GM23248 (cell line): ENCODE data around the gene SPPL2A. TPM values are rescaled to one million over a fixed set of nuclear protein-coding genes. Genes with fewer than 3 reads are reported as not detected.

ENCODE experiments used
- DNase-seq: peaks from one replicate; pipeline ENCODE4 v3.0.0-alpha.2; 2015
- H2AFZ ChIP-seq: fragments of 200-600 bp; sonication (generic); 2 replicates; pipeline ENCODE4 v1.6.1; 2016; ENCODE audit warnings: antibody characterized with exemption
- H3F3A ChIP-seq: fragments of 200-600 bp; sonication (generic); 2 replicates; pipeline ENCODE4 v1.6.1; 2016; ENCODE audit warnings: mild to moderate bottlenecking, antibody characterized with exemption, mixed run types; ENCODE audit not compliant: insufficient read depth
- H3K27ac ChIP-seq: fragments of 200-600 bp; sonication (generic); 2 replicates; pipeline ENCODE4 v1.5.1; 2016; ENCODE audit warnings: mild to moderate bottlenecking
- H3K27me3 ChIP-seq: fragments of 200-600 bp; sonication (generic); replicated peaks from 2 replicates; pipeline ENCODE4 v1.6.1; 2016; ENCODE audit warnings: mild to moderate bottlenecking; ENCODE audit not compliant: insufficient read depth
- H3K36me3 ChIP-seq: fragments of 200-600 bp; sonication (generic); 2 replicates; pipeline ENCODE4 v1.6.1; 2016; ENCODE audit warnings: low read depth, mild to moderate bottlenecking
- H3K4me1 ChIP-seq: fragments of 200-600 bp; sonication (generic); 2 replicates; pipeline ENCODE4 v1.6.1; 2016; ENCODE audit warnings: mild to moderate bottlenecking; ENCODE audit not compliant: insufficient read depth
- H3K4me2 ChIP-seq: fragments of 200-600 bp; sonication (generic); one replicate; pipeline ENCODE4 v1.6.1; 2016; ENCODE audit warnings: mild to moderate bottlenecking; ENCODE audit not compliant: unreplicated experiment
- H3K4me3 ChIP-seq: fragments of 200-600 bp; sonication (generic); 2 replicates; pipeline ENCODE4 v1.5.1; 2016; ENCODE audit warnings: mild to moderate bottlenecking
- H3K79me2 ChIP-seq: fragments of 200-600 bp; sonication (generic); 2 replicates; pipeline ENCODE4 v1.6.1; 2016; ENCODE audit warnings: mild to moderate bottlenecking; ENCODE audit not compliant: insufficient read depth
- H3K9ac ChIP-seq: fragments of 200-600 bp; sonication (generic); 2 replicates; pipeline ENCODE4 v1.6.1; 2016; ENCODE audit warnings: mild to moderate bottlenecking
- H3K9me2 ChIP-seq: fragments of 200-600 bp; sonication (generic); 2 replicates; pipeline ENCODE4 v1.6.1; 2016; ENCODE audit warnings: mixed run types, mild to moderate bottlenecking, moderate library complexity; ENCODE audit not compliant: insufficient read depth
- H3K9me3 ChIP-seq: fragments of 200-600 bp; sonication (generic); one replicate; pipeline ENCODE4 v1.6.1; 2017; ENCODE audit warnings: low read depth
- H4K20me1 ChIP-seq: fragments of 200-600 bp; sonication (generic); 2 replicates; pipeline ENCODE4 v1.6.0; 2016; ENCODE audit not compliant: insufficient read depth
- EZH2 ChIP-seq: fragments of 200-600 bp; sonication (generic); IDR thresholded peaks from 2 replicates; pipeline ENCODE4 v1.6.1; 2018; ENCODE audit warnings: antibody characterized with exemption, mild to moderate bottlenecking; ENCODE audit not compliant: insufficient read depth, poor library complexity, severe bottlenecking
- EZH2phosphoT487 ChIP-seq: fragments of 200-600 bp; sonication (generic); IDR thresholded peaks from 2 replicates; pipeline ENCODE4 v1.6.1; 2018; ENCODE audit warnings: antibody characterized with exemption, moderate library complexity, mild to moderate bottlenecking, low read depth; ENCODE audit not compliant: insufficient read depth
- WGBS, 2 experiments: methylation state at CpG; one replicate each; pipeline ENCODE4 v1.1.6; 2015 to 2017; ENCODE audit warnings: low lambda C conversion rate in 2 of 2, low coverage in 1 of 2; ENCODE audit errors: missing lambda C conversion rate in 2 of 2; 5-methylcytosine and 5-hydroxymethylcytosine counted together
- in situ Hi-C: fragments of 300-500 bp; cut with MboI; formaldehyde crosslinking; loops from 2 replicates; pipeline ENCODE4 v1.15.0; 2020
- polyA plus RNA-seq: library from polyadenylated mRNA; unstranded; fragments of >200 nt; fragmentation: Nextera tagmentation; extraction: Ambion mirVana; gene quantifications from 2 replicates; pipeline ENCODE4 v1.2.1, GENCODE V29; 2016
- total RNA-seq: library from RNA; depleted of rRNA; stranded (reverse); fragments of >200 nt; shearing (Covaris generic); gene quantifications from 2 replicates; pipeline ENCODE4 v1.2.3, GENCODE V29; 2014

Gene SPPL2A
- total and polyA plus RNA-seq, 2 experiments from 2014 or later = 124 to 149 TPM

- Histone ChIP-seq H3K4me2 (no peak overlapping the region), H3F3A (peaks cover 6% of the 10 kb centered on the region; the same call in 1 of the 2 replicates), H2AFZ (no peak overlapping the region), H4K20me1 (no peaks in the 10 kb centered on the region), H3K36me3 (no peaks in the 10 kb centered on the region), H3K4me1 (peaks cover 7% of the 10 kb centered on the region; the same call in 1 of the 2 replicates), H3K27ac (no peak overlapping the region), H3K27me3 (no peaks in the 10 kb centered on the region), H3K9me2 (no peaks in the 10 kb centered on the region), H3K79me2 (no peaks in the 10 kb centered on the region), H3K9me3 (no peaks in the 10 kb centered on the region), H3K4me3 (no peak overlapping the region), H3K9ac (no peak overlapping the region)
- no peak for DNase-seq
- in situ Hi-C loops = no loop called here
- TF ChIP-seq EZH2 (no peak), EZH2phosphoT487 (no peak)
These were observed 18.4 kb upstream of the SPPL2A start for GRCh38 chr15:50783895-50784294.

GRCh38 chr15:50783411-50783810 is 17.9 kb upstream of the SPPL2A start:
- WGBS, 2 experiments = 66 to 85% methylated on average over 2 of the region's 2 CpGs

GRCh38 chr15:50778086-50778485 is 12.6 kb upstream of the SPPL2A start:
- Histone ChIP-seq H3K9me2 (no peaks in the 10 kb centered on the region), H3K9me3 (no peaks in the 10 kb centered on the region), H3K4me1 (no peaks in the 10 kb centered on the region), H3K79me2 (no peaks in the 10 kb centered on the region), H3K36me3 (no peaks in the 10 kb centered on the region), H3K4me3 (no peak overlapping the region), H4K20me1 (no peaks in the 10 kb centered on the region), H3K9ac (no peak overlapping the region), H3K27me3 (no peaks in the 10 kb centered on the region), H3K27ac (no peak overlapping the region), H3K4me2 (no peak overlapping the region), H3F3A (no peaks in the 10 kb centered on the region), H2AFZ (no peak overlapping the region)
- DNase-seq = no peak
- WGBS, 2 experiments = 89 to 90% methylated on average over 5 of the region's 5 CpGs
- in situ Hi-C loops = no loop called here
- TF ChIP-seq EZH2phosphoT487 (no peak), EZH2 (no peak)

More at GRCh38 chr15:50783411-50783810, 17.9 kb upstream of the SPPL2A start:
- Histone ChIP-seq H3K9me3 (no peaks in the 10 kb centered on the region), H3K4me2 (no peak overlapping the region), H3K36me3 (no peaks in the 10 kb centered on the region), H3K9ac (no peak overlapping the region), H3K4me1 (peaks cover 7% of the 10 kb centered on the region; the same call in 1 of the 2 replicates), H4K20me1 (no peaks in the 10 kb centered on the region), H3K4me3 (no peak overlapping the region), H3K27me3 (no peaks in the 10 kb centered on the region), H3K27ac (no peak overlapping the region), H3K79me2 (no peaks in the 10 kb centered on the region), H3F3A (peaks cover 6% of the 10 kb centered on the region; the same call in 1 of the 2 replicates), H3K9me2 (no peaks in the 10 kb centered on the region), H2AFZ (no peak overlapping the region)
- no peak for DNase-seq
- TF ChIP-seq EZH2phosphoT487 (no peak), EZH2 (no peak)
- in situ Hi-C loops = no loop called here

- no peaks in the 10 kb centered on the region for H3K9me2 ChIP-seq
- 71 to 90% methylated on average over 3 of the region's 3 CpGs for WGBS, 2 experiments
- no peak overlapping the region for H3K27ac ChIP-seq
- no peak overlapping the region for H3K9ac ChIP-seq
- H3F3A ChIP-seq = no peaks in the 10 kb centered on the region
- in situ Hi-C loops = no loop called here
- no peaks in the 10 kb centered on the region for H3K9me3 ChIP-seq
- no peak overlapping the region for H2AFZ ChIP-seq
- H4K20me1 ChIP-seq = no peaks in the 10 kb centered on the region
- no peaks in the 10 kb centered on the region for H3K4me1 ChIP-seq
- no peaks in the 10 kb centered on the region for H3K36me3 ChIP-seq
- no peak for TF ChIP-seq EZH2
- TF ChIP-seq EZH2phosphoT487 = no peak
- no peak for DNase-seq
- no peak overlapping the region for H3K4me3 ChIP-seq
- no peaks in the 10 kb centered on the region for H3K79me2 ChIP-seq
- H3K27me3 ChIP-seq = no peaks in the 10 kb centered on the region
- H3K4me2 ChIP-seq = no peak overlapping the region
These were observed 11.5 kb upstream of the SPPL2A start for GRCh38 chr15:50777042-50777441.

GRCh38 chr15:50774450-50774849 is 8.9 kb upstream of the SPPL2A start:
- Histone ChIP-seq H3F3A (no peaks in the 10 kb centered on the region), H3K36me3 (no peaks in the 10 kb centered on the region), H3K27ac (no peak overlapping the region), H2AFZ (peak overlapping the region; percentile 13; the same call in 1 of the 2 replicates), H3K4me2 (no peak overlapping the region), H3K27me3 (no peaks in the 10 kb centered on the region), H3K4me1 (no peaks in the 10 kb centered on the region), H3K4me3 (no peak overlapping the region), H4K20me1 (no peaks in the 10 kb centered on the region), H3K9ac (no peak overlapping the region), H3K79me2 (no peaks in the 10 kb centered on the region), H3K9me2 (no peaks in the 10 kb centered on the region), H3K9me3 (no peaks in the 10 kb centered on the region)
- in situ Hi-C loops = no loop called here
- no peak for DNase-seq
- TF ChIP-seq EZH2 = no peak
- TF ChIP-seq EZH2phosphoT487 = no peak
- WGBS, 2 experiments = 78% methylated on average over 2 of the region's 2 CpGs
